Activated CD8-positive, alpha-beta memory T cell treated with anti-CD3 and anti-CD28 coated beads, Interleukin-2, amount 50 U/mL, for 1 hour (primary cell): ENCODE data around the gene DUOX1.
"Not testable (repeated sequence)": the region's sequence is repeated elsewhere in the genome, so short reads cannot be mapped to it uniquely, and the experiment has no call there.

ENCODE experiments used
- DNase-seq: peaks from one replicate; pipeline ENCODE4 v3.0.0-alpha.2; 2020; ENCODE audit errors: extremely low read depth

The DUOX1 gene

DNA sequence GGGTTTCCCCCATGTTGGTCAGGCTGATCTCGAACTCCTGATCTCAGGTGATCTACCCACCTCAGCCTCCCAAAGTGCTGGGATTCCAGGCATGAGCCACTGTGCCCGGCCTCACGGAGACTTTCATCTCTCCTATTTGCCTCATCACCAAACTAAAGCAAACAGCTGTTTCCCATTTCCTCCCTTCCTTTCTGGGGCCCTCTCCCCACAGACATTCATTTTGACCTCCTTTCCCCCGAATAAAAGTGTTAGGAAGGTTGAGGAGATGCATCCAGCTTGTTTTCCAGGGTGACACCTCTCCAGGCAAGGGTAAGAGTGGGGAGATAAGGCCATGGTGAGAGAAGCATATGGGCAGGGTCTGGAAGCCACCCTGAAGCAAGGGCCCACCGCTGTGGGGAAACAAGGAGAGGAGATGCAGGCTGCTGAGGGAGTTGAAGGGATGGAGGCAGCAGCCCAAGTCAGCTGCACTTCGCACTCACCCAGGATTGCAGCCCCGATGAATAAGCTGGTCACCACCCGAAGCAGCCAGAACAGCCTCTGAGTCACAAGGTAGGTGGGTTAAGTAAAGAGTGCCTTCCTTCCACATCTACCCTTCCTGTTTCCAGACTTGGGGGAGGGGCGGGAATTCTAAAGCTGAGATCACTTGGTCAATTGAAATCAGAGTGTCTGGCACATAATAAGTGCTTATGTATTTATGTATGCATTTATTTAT is 7.9 kb upstream of the DUOX1 start:
- DNase-seq: no peak

DNA sequence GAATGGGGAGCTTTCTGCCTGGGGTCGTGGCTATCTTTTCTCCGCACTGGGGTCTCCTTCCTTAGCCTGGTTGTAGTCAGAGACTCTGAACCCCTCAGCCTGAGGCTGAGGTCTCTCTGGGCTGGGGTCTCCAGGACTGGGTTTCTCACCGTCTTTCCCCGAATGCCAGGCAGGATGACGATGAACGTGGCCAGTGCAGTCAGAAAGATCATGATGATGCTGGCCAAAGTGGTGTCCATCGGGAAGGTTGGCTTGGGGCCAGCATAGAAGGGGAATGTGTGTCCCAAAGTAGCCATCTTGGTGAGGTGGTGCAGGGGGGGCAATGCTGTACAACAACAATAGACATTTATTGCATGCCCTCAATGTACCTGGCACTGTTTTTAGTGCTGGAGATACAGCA is 7.1 kb upstream of the DUOX1 start:
- DNase-seq: no peak

DNA sequence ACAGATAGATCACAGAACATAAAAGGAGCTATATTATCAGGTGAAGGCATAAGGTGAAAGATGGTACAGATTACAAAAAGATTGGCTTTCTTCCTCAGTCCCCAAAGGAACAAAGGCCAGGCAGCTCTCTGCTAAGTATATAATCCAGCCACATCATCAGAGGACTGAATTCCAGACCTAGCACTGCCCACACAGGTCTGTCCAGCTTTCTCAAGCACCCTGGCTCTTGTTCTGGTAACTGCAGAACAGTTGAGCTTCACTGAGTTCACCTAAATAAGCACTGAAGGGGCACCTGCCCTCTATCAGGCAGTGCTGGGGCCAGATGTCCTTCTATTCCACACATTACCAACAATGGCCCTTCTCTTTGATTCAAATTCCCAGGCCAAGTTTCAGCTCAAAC is 6.4 kb upstream of the DUOX1 start:
- DNase-seq: no peak

DNA sequence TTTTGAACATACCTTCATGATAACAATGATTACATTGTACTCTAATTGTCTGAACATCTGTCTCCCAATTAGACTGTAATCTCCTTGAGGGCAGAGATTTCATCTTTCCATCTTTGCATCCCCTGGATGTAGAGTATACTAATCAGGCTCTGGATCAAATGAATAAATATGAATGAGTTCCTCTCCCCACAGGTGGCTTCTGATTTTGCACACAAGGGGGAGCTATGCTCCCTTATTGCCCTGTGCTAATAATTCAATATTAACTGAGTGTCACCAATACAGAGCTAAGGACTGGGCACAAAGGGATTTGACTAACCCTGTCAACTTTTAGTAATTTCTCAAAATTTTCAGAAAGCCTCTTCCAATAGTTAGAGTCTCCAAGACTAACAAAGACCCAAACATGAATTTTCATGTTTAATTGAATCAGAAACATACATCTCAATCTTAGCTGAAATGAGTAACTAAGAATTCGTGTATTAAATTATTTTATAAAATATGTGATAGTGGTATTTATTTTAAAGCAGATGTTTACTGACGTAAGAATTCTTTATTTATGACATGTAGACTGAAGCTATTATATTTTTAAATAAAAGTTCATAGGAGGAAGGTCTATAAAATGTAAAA is 3.1 kb upstream of the DUOX1 start:
- no peak for DNase-seq

DNA sequence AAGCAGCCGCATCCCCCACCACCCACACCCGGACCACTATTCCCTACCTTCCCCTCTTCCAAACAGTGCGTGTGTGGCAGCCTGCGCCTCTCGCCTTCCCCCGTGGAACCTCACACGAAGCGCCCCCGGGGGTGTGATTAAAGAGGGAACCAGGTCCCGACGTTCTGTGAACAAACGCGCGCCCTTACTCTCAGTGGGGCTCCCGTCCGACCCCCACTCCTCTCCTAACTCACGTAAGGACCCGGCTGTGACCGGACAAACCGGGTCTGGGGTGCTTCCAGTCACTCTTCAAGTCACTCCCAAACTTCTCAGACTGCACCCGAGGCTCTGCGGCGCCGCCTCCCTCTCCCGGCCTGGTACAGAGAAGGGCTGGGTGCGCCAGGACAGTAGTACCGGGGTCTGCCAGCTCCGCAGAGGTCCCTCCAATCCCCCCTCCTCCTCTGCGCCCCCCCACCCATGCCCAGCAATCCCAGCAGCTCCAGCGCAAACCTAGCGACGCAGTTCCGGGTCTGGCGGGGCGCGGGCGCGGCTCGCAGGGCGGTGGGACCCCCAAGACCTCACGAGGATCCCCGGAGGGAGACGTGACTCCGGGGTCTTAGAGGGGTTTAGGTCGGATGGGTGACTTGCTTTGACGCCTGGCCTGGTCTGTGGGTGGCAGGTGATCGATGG is 689 bp upstream of the DUOX1 start:
- DNase-seq: no peak

- no peak for DNase-seq
Observed at GRCh38 chr15:45130291-45131000, 652 bp downstream of the DUOX1 start.

DNA sequence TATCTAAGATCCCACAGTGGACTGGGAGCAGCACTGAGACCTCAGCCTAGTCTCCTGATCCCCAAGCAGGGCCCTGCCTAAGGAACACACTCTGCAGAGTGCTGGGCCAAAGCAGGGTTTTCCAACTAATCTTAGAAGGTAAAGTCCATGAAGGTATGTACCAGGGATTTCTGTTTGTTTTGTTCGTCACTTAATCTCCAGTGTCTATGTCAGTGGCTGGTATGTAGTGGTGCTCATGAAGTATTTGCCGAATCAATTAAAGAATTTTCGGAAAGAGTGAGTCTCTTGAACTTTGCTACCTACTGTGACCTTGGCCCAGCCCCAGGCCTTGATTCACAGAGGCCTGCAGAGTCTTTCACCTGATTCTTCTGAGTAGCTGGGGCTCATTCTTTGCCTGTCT is 1.7 kb downstream of the DUOX1 start:
- no peak for DNase-seq

- DNase-seq: no peak
Observed at GRCh38 chr15:45132844-45133560, 3.2 kb downstream of the DUOX1 start.

- DNase-seq: no peak
Observed at GRCh38 chr15:45133561-45133920, 3.7 kb downstream of the DUOX1 start.

DNA sequence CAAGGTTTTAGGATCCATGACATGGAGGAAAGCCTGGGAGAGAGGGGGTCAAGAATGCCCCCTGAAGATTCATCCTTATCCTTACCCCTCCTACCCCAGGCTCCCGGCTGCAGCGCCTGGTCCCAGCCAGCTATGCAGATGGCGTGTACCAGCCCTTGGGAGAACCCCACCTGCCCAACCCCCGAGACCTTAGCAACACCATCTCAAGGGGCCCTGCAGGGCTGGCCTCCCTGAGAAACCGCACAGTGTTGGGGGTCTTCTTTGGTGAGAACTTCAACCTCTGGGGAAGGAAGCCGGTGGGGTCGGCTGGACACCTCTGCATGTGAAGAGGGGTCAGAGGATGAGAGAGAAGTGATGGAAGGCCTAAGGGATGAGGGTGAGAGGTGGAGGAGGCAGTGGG is 4.3 kb downstream of the DUOX1 start:
- no peak for DNase-seq

DNA sequence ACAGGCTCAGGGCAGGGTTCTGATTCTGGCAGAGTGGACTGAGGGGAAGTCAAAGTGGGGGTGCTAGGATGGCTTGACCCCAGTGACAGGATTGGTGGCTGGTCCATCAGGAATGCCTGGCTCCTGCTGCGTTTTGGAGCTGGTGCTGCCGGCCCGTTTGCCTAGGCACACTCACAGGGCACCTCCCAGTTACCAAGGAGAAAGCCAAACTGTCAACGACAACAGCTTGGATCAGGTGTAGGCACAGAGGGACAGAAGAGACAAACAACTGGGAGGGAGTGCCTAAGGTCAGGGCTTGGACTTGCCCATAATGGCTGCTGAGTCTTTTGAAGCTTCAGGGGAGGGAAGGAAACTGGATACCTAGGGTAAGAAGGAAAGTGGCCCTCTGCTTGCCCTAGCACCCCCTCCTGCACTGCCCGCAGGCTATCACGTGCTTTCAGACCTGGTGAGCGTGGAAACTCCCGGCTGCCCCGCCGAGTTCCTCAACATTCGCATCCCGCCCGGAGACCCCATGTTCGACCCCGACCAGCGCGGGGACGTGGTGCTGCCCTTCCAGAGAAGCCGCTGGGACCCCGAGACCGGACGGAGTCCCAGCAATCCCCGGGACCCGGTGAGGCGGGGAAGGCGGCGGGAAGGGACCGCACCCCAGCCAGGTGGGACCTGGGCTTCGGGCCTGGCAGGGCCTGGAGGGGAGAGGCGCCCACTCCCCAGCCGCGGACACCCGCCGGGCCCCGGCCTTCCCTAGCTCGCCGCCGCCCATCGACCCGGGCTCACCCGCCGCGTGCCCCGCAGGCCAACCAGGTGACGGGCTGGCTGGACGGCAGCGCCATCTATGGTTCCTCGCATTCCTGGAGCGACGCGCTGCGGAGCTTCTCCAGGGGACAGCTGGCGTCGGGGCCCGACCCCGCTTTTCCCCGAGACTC is 5.1 kb downstream of the DUOX1 start:
- no peak for DNase-seq

GRCh38 chr15:45135705-45136377 is 6.0 kb downstream of the DUOX1 start:
- not testable (repeated sequence) for DNase-seq

GRCh38 chr15:45136378-45136764 is 6.6 kb downstream of the DUOX1 start:
- no peak for DNase-seq

DNA sequence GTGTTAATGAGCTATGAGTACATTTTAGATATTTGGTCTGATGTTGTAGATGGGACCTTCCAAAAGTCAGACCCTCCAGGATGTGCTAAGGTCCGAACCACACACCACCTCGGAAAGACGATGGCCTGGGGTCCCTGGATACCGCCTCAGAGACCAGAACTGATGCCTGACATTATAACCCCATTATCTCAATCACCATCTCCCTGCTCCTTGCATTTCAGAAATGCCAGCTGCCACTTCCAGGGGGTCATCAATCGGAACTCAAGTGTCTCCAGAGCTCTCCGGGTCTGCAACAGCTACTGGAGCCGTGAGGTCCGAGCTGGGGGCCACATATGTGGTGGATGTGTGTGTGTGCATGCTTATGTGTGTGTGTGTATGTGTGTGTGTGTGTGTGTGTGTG is 7.9 kb downstream of the DUOX1 start:
- no peak for DNase-seq

GRCh38 chr15:45138814-45139765 is 9.3 kb downstream of the DUOX1 start:
- DNase-seq: no peak

DNA sequence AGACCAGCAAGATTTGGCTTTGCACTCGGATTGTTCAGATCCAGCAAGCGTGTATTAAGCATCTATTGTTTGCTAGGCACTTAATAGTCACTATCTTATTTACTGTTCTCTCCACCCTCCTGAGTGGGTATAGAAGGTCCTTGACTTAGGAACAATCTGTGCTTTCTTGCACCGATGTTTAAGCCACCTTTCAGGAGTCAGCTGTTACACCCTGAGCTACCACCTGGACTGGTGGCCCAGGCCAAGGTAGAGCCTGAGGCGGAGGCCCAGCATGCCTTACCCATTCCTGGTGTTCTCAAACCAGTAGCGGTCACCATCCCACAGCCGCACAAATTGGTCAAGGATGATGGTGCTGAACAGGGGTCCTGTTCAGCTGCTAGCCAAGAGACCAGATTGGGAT is 10.0 kb downstream of the DUOX1 start:
- DNase-seq: no peak

DNA sequence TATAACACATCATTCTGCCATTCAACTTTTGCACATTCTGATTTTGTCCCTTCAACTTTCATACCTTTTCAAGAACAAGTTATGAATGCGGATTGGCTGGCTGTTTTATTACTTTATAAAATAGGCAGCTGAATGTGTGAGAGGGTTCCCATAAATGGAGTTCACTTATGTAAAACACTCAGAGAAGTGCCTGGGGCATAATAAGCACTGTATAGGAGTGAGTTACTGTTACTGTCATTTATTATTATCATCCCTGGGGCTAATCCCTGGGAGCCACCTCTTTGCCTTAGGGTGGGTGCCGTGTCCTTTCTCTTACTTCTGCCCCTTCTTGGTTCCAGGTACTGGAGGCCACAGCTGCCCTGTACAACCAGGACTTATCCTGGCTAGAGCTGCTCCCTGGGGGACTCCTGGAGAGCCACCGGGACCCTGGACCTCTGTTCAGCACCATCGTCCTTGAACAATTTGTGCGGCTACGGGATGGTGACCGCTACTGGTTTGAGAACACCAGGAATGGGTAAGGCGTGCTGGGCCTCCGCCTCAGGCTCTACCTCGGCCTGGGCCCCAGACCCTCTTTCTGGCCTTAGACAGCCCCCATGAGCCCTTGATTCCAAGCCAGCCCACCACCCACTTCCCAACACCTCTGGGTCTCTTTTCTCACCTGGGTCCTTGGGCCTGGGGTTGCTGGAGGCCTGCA is 10.9 kb downstream of the DUOX1 start:
- no peak for DNase-seq

- no peak for DNase-seq
Observed at GRCh38 chr15:45141386-45141785, 11.6 kb downstream of the DUOX1 start.

DNA sequence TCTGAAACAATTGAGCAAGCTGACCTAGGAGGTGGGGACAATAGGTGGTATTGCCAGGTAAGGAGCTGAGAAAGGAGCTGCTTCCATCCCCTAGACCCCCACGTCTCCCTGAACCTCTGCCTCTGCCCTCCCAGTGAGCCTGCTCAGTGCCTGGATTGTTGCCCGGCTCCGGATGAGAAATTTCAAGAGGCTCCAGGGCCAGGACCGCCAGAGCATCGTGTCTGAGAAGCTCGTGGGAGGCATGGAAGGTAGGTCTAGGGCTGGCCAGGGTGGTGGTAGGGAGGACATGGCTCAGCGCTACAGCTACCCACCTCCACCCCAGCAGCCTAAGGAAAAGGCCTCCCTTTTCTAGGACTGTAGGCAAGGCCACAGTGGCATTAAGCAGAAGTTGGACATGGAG is 13.3 kb downstream of the DUOX1 start:
- no peak for DNase-seq
